H1 (cell line): ENCODE data around the gene OR2T27. TPM values are rescaled to one million over a fixed set of nuclear protein-coding genes. Genes with fewer than 3 reads are reported as not detected.

Source experiments
- CTCF ChIA-PET: fragments of 300-600 bp; sonication (Branson Sonifier 250); formaldehyde crosslinking; loops from one replicate; lab custom pipeline; 2021; ENCODE audit not compliant: partially characterized antibody; lab: Charles Lee
- POLR2A ChIA-PET: fragments of 300-600 bp; sonication (Branson Sonifier 250); formaldehyde crosslinking; loops from one replicate; lab custom pipeline; 2021; ENCODE audit warnings: inconsistent platforms; ENCODE audit not compliant: partially characterized antibody; lab: Charles Lee
- DNase-seq, 2 experiments: peaks; one replicate each; pipeline versions ENCODE4 v3.0.0 to v3.0.0-alpha.2; 2010 to 2022; ENCODE audit warnings: low spot score in 2 of 2, low read depth in 1 of 2, mixed read lengths in 1 of 2
- FAIRE-seq: peaks from 2 replicates; lab custom pipeline; 2011; peaks lifted over from hg19 to GRCh38; lab: Jason Lieb, UNC
- H2AFZ ChIP-seq: 2 replicates; pipeline ENCODE4 v1.8.1; 2012; ENCODE audit warnings: low read length, inconsistent platforms
- H2AK5ac ChIP-seq: 2 replicates; pipeline ENCODE4 v1.6.1; 2013; ENCODE audit warnings: low read depth, low read length
- H2BK120ac ChIP-seq: replicated peaks from 2 replicates; pipeline ENCODE3; 2013; ENCODE audit warnings: low read depth, low read length, inconsistent platforms
- H2BK12ac ChIP-seq: 2 replicates; pipeline ENCODE4 v1.6.1; 2013; ENCODE audit warnings: low read depth, low read length
- H2BK15ac ChIP-seq: 2 replicates; pipeline ENCODE4 v1.6.1; 2013; ENCODE audit warnings: low read length
- H2BK20ac ChIP-seq: 2 replicates; pipeline ENCODE4 v1.6.1; 2013; ENCODE audit warnings: low read length
- H2BK5ac ChIP-seq: 2 replicates; pipeline ENCODE4 v1.6.1; 2013; ENCODE audit warnings: low read depth, low read length
- H3K14ac ChIP-seq: 2 replicates; pipeline ENCODE4 v1.6.1; 2013; ENCODE audit warnings: inconsistent platforms; ENCODE audit not compliant: insufficient read length
- H3K18ac ChIP-seq: 2 replicates; pipeline ENCODE4 v1.6.1; 2013; ENCODE audit warnings: low read length; ENCODE audit errors: extremely low read depth
- H3K23ac ChIP-seq: 2 replicates; pipeline ENCODE4 v1.6.1; 2013; ENCODE audit warnings: inconsistent platforms; ENCODE audit not compliant: insufficient read length
- H3K23me2 ChIP-seq: 2 replicates; pipeline ENCODE4 v1.6.1; 2013; ENCODE audit warnings: low read depth, low read length
- H3K27ac ChIP-seq: 2 replicates; pipeline ENCODE4 v1.6.1; 2011; ENCODE audit warnings: low read depth, low read length, inconsistent platforms
- H3K27me3 ChIP-seq, 4 experiments: replicated peaks in 1 of 4; 1 replicate in 1 of 4; 2 replicates in 3 of 4; pipeline versions ENCODE4 v1.6.1 to v1.8.1; 2011 to 2013; ENCODE audit warnings: low read length in 3 of 4, mild to moderate bottlenecking in 3 of 4, inconsistent platforms in 2 of 4, mixed read lengths in 2 of 4, moderate library complexity in 1 of 4; ENCODE audit not compliant: control insufficient read depth in 3 of 4, insufficient read depth in 3 of 4; ENCODE audit errors: extremely low read depth in 1 of 4
- H3K36me3 ChIP-seq, 4 experiments: 2 replicates each; pipeline versions ENCODE4 v1.6.1 to v1.8.1; 2011 to 2013; ENCODE audit warnings: mild to moderate bottlenecking in 4 of 4, low read length in 3 of 4, moderate library complexity in 2 of 4, control low read depth in 1 of 4, inconsistent platforms in 1 of 4; ENCODE audit not compliant: insufficient read depth in 4 of 4, control insufficient read depth in 2 of 4
- H3K4ac ChIP-seq: replicated peaks from 2 replicates; pipeline ENCODE3; 2013; ENCODE audit warnings: low read length, low read depth, mixed read lengths, inconsistent platforms; ENCODE audit not compliant: insufficient read length
- H3K4me1 ChIP-seq, 4 experiments: replicated peaks in 1 of 4; 1 replicate in 1 of 4; 2 replicates in 3 of 4; pipeline versions ENCODE4 v1.6.1 to v1.8.1; 2011 to 2013; ENCODE audit warnings: low read length in 3 of 4, inconsistent platforms in 2 of 4, mixed read lengths in 1 of 4; ENCODE audit not compliant: insufficient read depth in 4 of 4, control insufficient read depth in 3 of 4
- H3K4me2 ChIP-seq, 2 experiments: 2 replicates each; pipeline versions ENCODE4 v1.6.1 to v1.8.1; 2011 to 2013; ENCODE audit warnings: low read depth in 2 of 2, low read length in 2 of 2, control low read depth in 1 of 2, inconsistent platforms in 1 of 2, mild to moderate bottlenecking in 1 of 2; ENCODE audit not compliant: insufficient read depth in 1 of 2
- H3K4me3 ChIP-seq, 4 experiments: fragments of 200-600, 300-600 bp in 1 of 4; sonication (generic), shearing (Covaris generic), sonication (Bioruptor Twin) in 1 of 4; 2 replicates each; pipeline versions ENCODE4 v1.5.1 to v1.8.1; 2011 to 2016; ENCODE audit warnings: low read length in 4 of 4, low read depth in 3 of 4, control low read depth in 2 of 4, inconsistent platforms in 2 of 4, mild to moderate bottlenecking in 2 of 4, mixed read lengths in 1 of 4, moderate library complexity in 1 of 4; ENCODE audit not compliant: insufficient read depth in 2 of 4; ENCODE audit errors: extremely low read depth in 1 of 4
- H3K56ac ChIP-seq: replicated peaks from 2 replicates; pipeline ENCODE3; 2013; ENCODE audit warnings: low read depth, mild to moderate bottlenecking, mixed read lengths, low read length, inconsistent platforms; ENCODE audit not compliant: insufficient read length
- H3K79me1 ChIP-seq: 2 replicates; pipeline ENCODE4 v1.6.1; 2013; ENCODE audit warnings: low read depth, low read length, control low read depth
- H3K79me2 ChIP-seq, 2 experiments: 2 replicates each; pipeline versions ENCODE4 v1.6.1 to v1.8.1; 2012 to 2013; ENCODE audit warnings: low read length in 2 of 2, mild to moderate bottlenecking in 2 of 2, inconsistent platforms in 1 of 2; ENCODE audit not compliant: insufficient read depth in 2 of 2, control insufficient read depth in 1 of 2
- H3K9ac ChIP-seq, 4 experiments: replicated peaks in 1 of 4; 1 replicate in 1 of 4; 2 replicates in 3 of 4; pipeline versions ENCODE4 v1.6.1 to v1.8.1; 2011 to 2013; ENCODE audit warnings: low read depth in 3 of 4, low read length in 3 of 4, control low read depth in 2 of 4, mild to moderate bottlenecking in 2 of 4, moderate library complexity in 2 of 4, inconsistent platforms in 1 of 4; ENCODE audit errors: extremely low read depth in 1 of 4
- H3K9me3 ChIP-seq, 2 experiments: 2 replicates each; pipeline versions ENCODE4 v1.6.1 to v1.8.1; 2012 to 2013; ENCODE audit warnings: mild to moderate bottlenecking in 2 of 2, moderate library complexity in 2 of 2, control low read depth in 1 of 2, inconsistent platforms in 1 of 2, low read depth in 1 of 2, low read length in 1 of 2, mixed read lengths in 1 of 2; ENCODE audit not compliant: insufficient read depth in 2 of 2
- H4K20me1 ChIP-seq, 2 experiments: replicated peaks in 1 of 2; 2 replicates each; pipeline versions ENCODE3 to v1.8.1; 2011 to 2013; ENCODE audit warnings: inconsistent platforms in 2 of 2, low read length in 2 of 2, mild to moderate bottlenecking in 1 of 2; ENCODE audit not compliant: insufficient read depth in 2 of 2, control insufficient read depth in 1 of 2
- H4K5ac ChIP-seq: 2 replicates; pipeline ENCODE4 v1.6.1; 2013; ENCODE audit warnings: low read length, low read depth, mixed read lengths, inconsistent platforms; ENCODE audit not compliant: insufficient read length
- H4K8ac ChIP-seq: 2 replicates; pipeline ENCODE4 v1.8.0; 2013; ENCODE audit warnings: mild to moderate bottlenecking, moderate library complexity, low read length, inconsistent platforms; ENCODE audit not compliant: insufficient read depth; ENCODE audit errors: extremely low read depth
- H4K91ac ChIP-seq: replicated peaks from 2 replicates; pipeline ENCODE3; 2013; ENCODE audit warnings: low read length, mixed read lengths, inconsistent platforms; ENCODE audit not compliant: insufficient read length
- CBX5 ChIP-seq: fragments of 300-800, 300-1000 bp; sonication (generic); IDR thresholded peaks from 2 replicates; pipeline ENCODE4 v1.7.1; 2016; ENCODE audit warnings: antibody characterized with exemption, low read length, low read depth
- CBX8 ChIP-seq: fragments of 300-800, 300-1000 bp; sonication (generic); IDR thresholded peaks from 2 replicates; pipeline ENCODE4 v1.7.1; 2016; ENCODE audit warnings: low read depth, low read length, borderline replicate concordance
- FOSL1 ChIP-seq: IDR thresholded peaks from 2 replicates; pipeline ENCODE4 v1.6.1; 2011; ENCODE audit warnings: mild to moderate bottlenecking, low read depth, low read length, moderate library complexity; ENCODE audit not compliant: insufficient read depth
- GTF2F1 ChIP-seq: IDR thresholded peaks from 2 replicates; pipeline ENCODE4 v1.6.1; 2012; ENCODE audit warnings: low read depth, low read length, improper control_type of control experiment, borderline replicate concordance
- RAD21 ChIP-seq, 2 experiments: IDR thresholded peaks in 1 of 2; conservative IDR thresholded peaks in 1 of 2; 2 replicates each; pipeline ENCODE4 v1.6.1; 2011; ENCODE audit warnings: low read depth in 2 of 2, low read length in 2 of 2, improper control_type of control experiment in 1 of 2, inconsistent platforms in 1 of 2, mild to moderate bottlenecking in 1 of 2, moderate library complexity in 1 of 2
- RBBP5 ChIP-seq: IDR thresholded peaks from 2 replicates; pipeline ENCODE4 v1.7.1; 2012; ENCODE audit warnings: low read depth, mild to moderate bottlenecking, inconsistent platforms, low read length, moderate library complexity, borderline replicate concordance
- SP2 ChIP-seq: IDR thresholded peaks from 2 replicates; pipeline ENCODE4 v1.6.1; 2012; ENCODE audit warnings: mild to moderate bottlenecking, low read length, inconsistent platforms
- SUZ12 ChIP-seq: fragments of 200-600 bp; sonication (generic); IDR thresholded peaks from 2 replicates; pipeline ENCODE4 v1.6.1; 2012; ENCODE audit warnings: mild to moderate bottlenecking, inconsistent platforms, low read length, moderate library complexity, mixed read lengths
- TAF7 ChIP-seq: optimal IDR thresholded peaks from 2 replicates; pipeline ENCODE3; 2011; ENCODE audit warnings: low read depth, mild to moderate bottlenecking, inconsistent platforms, low read length, moderate library complexity, borderline replicate concordance
- whole genome bisulfite sequencing, 2 experiments: shearing (Covaris generic) in 1 of 2; methylation state at CpG; one replicate each; pipeline versions ENCODE4 v1.1.6 to v1.1.7; 2013 to 2015; ENCODE audit warnings: low lambda C conversion rate in 2 of 2, mixed read lengths in 2 of 2, inconsistent platforms in 1 of 2, low coverage in 1 of 2, missing lambda C conversion rate in 1 of 2; ENCODE audit not compliant: insufficient replicate concordance in 2 of 2, insufficient coverage in 1 of 2, insufficient read length in 1 of 2; ENCODE audit errors: extremely low coverage in 1 of 2, missing lambda C conversion rate in 1 of 2; 5-methylcytosine and 5-hydroxymethylcytosine counted together
- polyA plus RNA-seq, 7 experiments: library from polyadenylated mRNA; depleted of rRNA in 3 of 7; stranded (reverse) in 5 of 7; unstranded in 2 of 7; fragments of >200 nt in 5 of 7; fragments of 200-250 nt in 2 of 7; gene quantifications; 1 replicate in 5 of 7; 2 replicates in 1 of 7; 4 replicates in 1 of 7; pipeline versions ENCODE4 v1.2.1 to v1.2.3, GENCODE V29; 2011 to 2013; ENCODE audit warnings: missing spikeins in 2 of 7, mixed read lengths in 2 of 7
- total RNA-seq: library from RNA; stranded (reverse); fragmentation: NEBNext Ultra II Directional; extraction: Animal tissue kit (Norgen Biotek cat#: 25700); gene quantifications from 2 replicates; pipeline ENCODE4 v1.2.1, GENCODE V29; 2021
- TF ChIP-seq, protein P1 (sequence below): IDR thresholded peaks from 2 replicates; pipeline ENCODE4 v1.6.1; 2011; ENCODE audit warnings: low read depth, mild to moderate bottlenecking, low read length; ENCODE audit not compliant: insufficient read depth

OR2T27 gene
- total and polyA plus RNA-seq, 2 of the 8 experiments (the other 6 are each of a cell fraction or from before 2014, with no cell fraction given) = not detected

DNA sequence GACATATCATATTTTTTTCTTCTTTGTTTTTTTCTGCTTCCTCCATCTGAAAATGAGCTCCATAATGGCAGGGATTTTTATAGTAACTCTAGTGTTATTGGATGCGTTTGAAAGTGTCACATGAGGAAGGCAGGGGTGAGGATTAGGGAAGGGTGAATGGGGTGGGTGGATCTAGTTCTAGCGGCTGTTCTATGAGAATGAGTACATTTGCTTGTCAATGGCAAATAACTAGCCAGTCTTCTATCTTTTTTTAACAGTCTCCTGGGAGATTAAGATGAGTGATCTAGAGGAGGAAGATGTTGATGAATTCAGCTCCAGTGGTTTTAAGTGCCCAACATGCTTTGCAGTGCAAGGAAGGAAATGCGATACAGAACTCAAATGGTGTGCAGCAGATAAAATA lies 41.4 kb upstream of the OR2T27 start:
- H3K36me3 ChIP-seq = no peaks in the 10 kb centered on the region; a peak in 1 of 8 replicates
- 60% methylated on average over 3 of the region's 3 CpGs; no CpG with 5 or more reads in 1 of the 2 experiments for WGBS, 2 experiments
- no peak overlapping the region for H2AFZ ChIP-seq
- no peak overlapping the region for H3K4me3 ChIP-seq
- H3K18ac ChIP-seq = no peak overlapping the region
- no peak for DNase-seq
- no peak overlapping the region for H3K27ac ChIP-seq
- H3K23me2 ChIP-seq = no peaks in the 10 kb centered on the region
- H3K27me3 ChIP-seq = no peaks in the 10 kb centered on the region
- no peak overlapping the region for H3K23ac ChIP-seq
- no peak overlapping the region for H3K9ac ChIP-seq
- no peaks in the 10 kb centered on the region for H3K79me1 ChIP-seq
- H3K4me1 ChIP-seq = no peaks in the 10 kb centered on the region
- H3K4me2 ChIP-seq = no peak overlapping the region
- FAIRE-seq = no peak
- no peak overlapping the region for H2BK20ac ChIP-seq
- no peak overlapping the region for H2BK15ac ChIP-seq
- H3K14ac ChIP-seq = no peak overlapping the region
- no peak overlapping the region for H2BK12ac ChIP-seq
- H3K56ac ChIP-seq = no peak overlapping the region
- no peaks in the 10 kb centered on the region for H3K79me2 ChIP-seq
- H3K9me3 ChIP-seq = peaks cover 61 to 70% of the 10 kb centered on the region in 2 experiments
- ChIA-PET POLR2A (no interaction called here), CTCF (no interaction called here)
- H4K91ac ChIP-seq = no peak overlapping the region
- no peak overlapping the region for H2AK5ac ChIP-seq
- H2BK120ac ChIP-seq = no peak overlapping the region
- H2BK5ac ChIP-seq = no peak overlapping the region
- no peak overlapping the region for H4K5ac ChIP-seq
- H4K8ac ChIP-seq = no peak overlapping the region
- no peaks in the 10 kb centered on the region for H4K20me1 ChIP-seq
- TF ChIP-seq, protein P1, sequence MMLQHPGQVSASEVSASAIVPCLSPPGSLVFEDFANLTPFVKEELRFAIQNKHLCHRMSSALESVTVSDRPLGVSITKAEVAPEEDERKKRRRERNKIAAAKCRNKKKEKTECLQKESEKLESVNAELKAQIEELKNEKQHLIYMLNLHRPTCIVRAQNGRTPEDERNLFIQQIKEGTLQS = no peak
- TF ChIP-seq SP2 (no peak), FOSL1 (no peak), GTF2F1 (no peak), CBX5 (no peak), RBBP5 (no peak), SUZ12 (no peak), TAF7 (no peak), RAD21 (IDR thresholded peaks at IDR 0.05 in 1 of 2, conservative IDR thresholded peaks at IDR 0.05 in 1 of 2; ENCODE audit: low read depth in 2 of 2, low read length in 2 of 2) (no peak), CBX8 (no peak)
- H3K4ac ChIP-seq = no peak overlapping the region
